ENCODE results near the gene FBXW4. TPM values are rescaled to one million over a fixed set of nuclear protein-coding genes. Genes with fewer than 3 reads are reported as not detected.
"Not testable (repeated sequence)": the region's sequence is repeated elsewhere in the genome, so short reads cannot be mapped to it uniquely, and the experiment has no call there.

Gene FBXW4
- polyA plus RNA-seq, 1 donor from 2014 or later = 7.7 TPM

GRCh38 chr10:101643546-101643945 is 51.4 kb downstream of the FBXW4 start:
- Histone ChIP-seq H3K9ac (ENCODE audit: low read length) (no peak overlapping the region), H3K4me2 (ENCODE audit: low read length) (no peak overlapping the region), H3K27ac (ENCODE audit: low read length) (no peak overlapping the region), H3K4me3 (ENCODE audit: low read length) (no peak overlapping the region), H4K20me1 (ENCODE audit: insufficient read depth) (no peaks in the 10 kb centered on the region), H3K79me2 (replicated peaks; ENCODE audit: insufficient read depth, low read length) (no peaks in the 10 kb centered on the region), H3K36me3 (ENCODE audit: insufficient read depth, low read length) (no peaks in the 10 kb centered on the region), H3K9me2 (ENCODE audit: insufficient read depth, low read length) (no peaks in the 10 kb centered on the region), H3F3A (ENCODE audit: insufficient read depth, low read length, poor library complexity, severe bottlenecking) (no peaks in the 10 kb centered on the region), H2AFZ (ENCODE audit: low read depth, low read length) (no peak overlapping the region), H3K9me3 (ENCODE audit: low read length) (no peaks in the 10 kb centered on the region), H3K27me3 (ENCODE audit: insufficient read depth, low read depth, low read length) (peaks cover 4% of the 10 kb centered on the region)
- TF ChIP-seq SMC3 (conservative IDR thresholded peaks at IDR 0.05; ENCODE audit: poor library complexity) (no peak), RAD21 (conservative IDR thresholded peaks at IDR 0.05) (no peak), EZH2 (IDR thresholded peaks at IDR 0.05; ENCODE audit: borderline replicate concordance, insufficient read depth, low read length, poor library complexity, severe bottlenecking) (no peak), MXI1 (conservative IDR thresholded peaks at IDR 0.05; ENCODE audit: poor library complexity, severe bottlenecking) (no peak), CTCF (IDR thresholded peaks at IDR 0.05; ENCODE audit: poor library complexity, severe bottlenecking) (no peak), POLR2AphosphoS5 (IDR thresholded peaks at IDR 0.05) (no peak), REST (IDR thresholded peaks at IDR 0.05; ENCODE audit: borderline replicate concordance) (no peak), TAF1 (IDR thresholded peaks at IDR 0.05; ENCODE audit: low read depth) (no peak), EP300 (conservative IDR thresholded peaks at IDR 0.05; ENCODE audit: poor library complexity, severe bottlenecking) (no peak)

GRCh38 chr10:101639141-101639900 is 55.6 kb downstream of the FBXW4 start:
- Histone ChIP-seq H3K9me3 (ENCODE audit: low read length) (no peaks in the 10 kb centered on the region), H3K27me3 (ENCODE audit: insufficient read depth, low read depth, low read length) (peaks cover 3% of the 10 kb centered on the region), H3K4me3 (ENCODE audit: low read length) (no peak overlapping the region), H3K79me2 (replicated peaks; ENCODE audit: insufficient read depth, low read length) (no peaks in the 10 kb centered on the region), H4K20me1 (ENCODE audit: insufficient read depth) (no peaks in the 10 kb centered on the region), H3F3A (ENCODE audit: insufficient read depth, low read length, poor library complexity, severe bottlenecking) (no peaks in the 10 kb centered on the region), H3K9ac (ENCODE audit: low read length) (no peak overlapping the region), H3K9me2 (ENCODE audit: insufficient read depth, low read length) (no peaks in the 10 kb centered on the region), H3K27ac (ENCODE audit: low read length) (no peak overlapping the region), H3K36me3 (ENCODE audit: insufficient read depth, low read length) (no peaks in the 10 kb centered on the region), H2AFZ (ENCODE audit: low read depth, low read length) (no peak overlapping the region), H3K4me2 (ENCODE audit: low read length) (no peak overlapping the region)
- TF ChIP-seq CTCF (IDR thresholded peaks at IDR 0.05; ENCODE audit: poor library complexity, severe bottlenecking) (no peak), EZH2 (IDR thresholded peaks at IDR 0.05; ENCODE audit: borderline replicate concordance, insufficient read depth, low read length, poor library complexity, severe bottlenecking) (no peak), RAD21 (conservative IDR thresholded peaks at IDR 0.05) (no peak), TAF1 (IDR thresholded peaks at IDR 0.05; ENCODE audit: low read depth) (no peak), POLR2AphosphoS5 (IDR thresholded peaks at IDR 0.05) (no peak), EP300 (conservative IDR thresholded peaks at IDR 0.05; ENCODE audit: poor library complexity, severe bottlenecking) (no peak), MXI1 (conservative IDR thresholded peaks at IDR 0.05; ENCODE audit: poor library complexity, severe bottlenecking) (no peak)

- not testable (repeated sequence) for H4K20me1 ChIP-seq (ENCODE audit: insufficient read depth); H2AFZ ChIP-seq (ENCODE audit: low read depth, low read length); H3K9ac ChIP-seq (ENCODE audit: low read length); H3K36me3 ChIP-seq (ENCODE audit: insufficient read depth, low read length); H3K79me2 ChIP-seq (replicated peaks; ENCODE audit: insufficient read depth, low read length); H3K9me2 ChIP-seq (ENCODE audit: insufficient read depth, low read length); H3F3A ChIP-seq (ENCODE audit: insufficient read depth, low read length, poor library complexity, severe bottlenecking); H3K9me3 ChIP-seq (ENCODE audit: low read length); H3K27ac ChIP-seq (ENCODE audit: low read length); H3K4me2 ChIP-seq (ENCODE audit: low read length); H3K4me3 ChIP-seq (ENCODE audit: low read length)
- peaks cover 16% of the 10 kb centered on the region for H3K27me3 ChIP-seq (ENCODE audit: insufficient read depth, low read depth, low read length)
Measured at GRCh38 chr10:101633510-101633909, 61.5 kb downstream of the FBXW4 start.
